HL-60 (cell line): Measurements from ENCODE around the gene CHADL.
"Not testable (repeated sequence)": the region's sequence is repeated elsewhere in the genome, so short reads cannot be mapped to it uniquely, and the experiment has no call there.

ENCODE experiments used
- DNase-seq, 2 experiments: peaks; one replicate each; pipeline ENCODE4 v3.0.0-alpha.2; 2010 to 2020; ENCODE audit warnings: low read depth in 1 of 2, low spot score in 1 of 2
- H3K27ac ChIP-seq: fragments of 250-450 bp; sonication (Bioruptor Pico); replicated peaks from 2 replicates; pipeline ENCODE4 v1.5.1; 2020; ENCODE audit warnings: mild to moderate bottlenecking, moderate library complexity
- H3K27me3 ChIP-seq: fragments of 250-450 bp; sonication (Bioruptor Pico); 2 replicates; pipeline ENCODE4 v1.5.1; 2021; ENCODE audit warnings: mild to moderate bottlenecking, moderate library complexity; ENCODE audit not compliant: insufficient read depth, poor library complexity, severe bottlenecking
- H3K4me3 ChIP-seq: replicated peaks from 2 replicates; pipeline ENCODE4 v1.5.1; 2011; ENCODE audit warnings: mild to moderate bottlenecking, control low read depth, low read length; ENCODE audit not compliant: insufficient read depth
- CTCF ChIP-seq: IDR thresholded peaks from one replicate; pipeline ENCODE4 v1.5.1; 2011; ENCODE audit warnings: low read length, control low read depth, inconsistent platforms; ENCODE audit not compliant: insufficient read depth
- GABPA ChIP-seq: IDR thresholded peaks from 2 replicates; pipeline ENCODE4 v1.6.1; 2012; ENCODE audit warnings: low read depth
- POLR2AphosphoS5 ChIP-seq: IDR thresholded peaks from 2 replicates; pipeline ENCODE4 v1.6.1; 2012; ENCODE audit warnings: low read depth
- REST ChIP-seq: IDR thresholded peaks from 2 replicates; pipeline ENCODE4 v1.6.1; 2012; ENCODE audit warnings: low read depth; ENCODE audit not compliant: insufficient replicate concordance
- SPI1 ChIP-seq: IDR thresholded peaks from 2 replicates; pipeline ENCODE4 v1.6.1; 2012; ENCODE audit warnings: low read depth, mild to moderate bottlenecking, borderline replicate concordance

CHADL gene

GRCh38 chr22:41262250-41262765 lies 21.6 kb upstream of the CHADL start:
- TF ChIP-seq GABPA (no peak), REST (no peak), CTCF (no peak), SPI1 (no peak), POLR2AphosphoS5 (no peak)
- DNase-seq = no peak
- no peak overlapping the region for H3K27ac ChIP-seq

GRCh38 chr22:41261541-41262249 lies 21.0 kb upstream of the CHADL start:
- no peak for TF ChIP-seq REST
- TF ChIP-seq SPI1 = no peak
- no peak for TF ChIP-seq CTCF
- TF ChIP-seq POLR2AphosphoS5 = no peak
- no peak for TF ChIP-seq GABPA
- Histone ChIP-seq H3K27ac (no peak overlapping the region), H3K4me3 (no peak overlapping the region), H3K27me3 (no peaks in the 10 kb centered on the region)
- no peak for DNase-seq

More at GRCh38 chr22:41262250-41262765, 21.6 kb upstream of the CHADL start:
- no peaks in the 10 kb centered on the region for H3K27me3 ChIP-seq
- no peak overlapping the region for H3K4me3 ChIP-seq

- Histone ChIP-seq H3K27me3 (no peaks in the 10 kb centered on the region), H3K27ac (no peak overlapping the region), H3K4me3 (no peak overlapping the region)
- TF ChIP-seq GABPA (no peak), REST (no peak), SPI1 (no peak), POLR2AphosphoS5 (no peak), CTCF (no peak)
- DNase-seq = no peak
These were observed 20.1 kb upstream of the CHADL start for GRCh38 chr22:41260871-41261270.

- H3K4me3 ChIP-seq, H3K27me3 ChIP-seq, DNase-seq, H3K27ac ChIP-seq: not testable (repeated sequence)
These were observed 19.0 kb upstream of the CHADL start for GRCh38 chr22:41259756-41260155.
